Measurements from ENCODE around the gene CD96. TPM values are rescaled to one million over a fixed set of nuclear protein-coding genes. Genes with fewer than 3 reads are reported as not detected.

CD96 gene
- polyA plus RNA-seq, 1 donor from 2014 or later = not detected

- Histone ChIP-seq H3K27ac (ENCODE audit: low read length) (no peak overlapping the region), H3K4me2 (ENCODE audit: low read length) (no peak overlapping the region), H3K9me2 (ENCODE audit: insufficient read depth, low read length) (no peaks in the 10 kb centered on the region), H3F3A (ENCODE audit: insufficient read depth, low read length, poor library complexity, severe bottlenecking) (no peaks in the 10 kb centered on the region), H3K79me2 (replicated peaks; ENCODE audit: insufficient read depth, low read length) (no peaks in the 10 kb centered on the region), H3K4me3 (ENCODE audit: low read length) (no peak overlapping the region), H3K27me3 (ENCODE audit: insufficient read depth, low read depth, low read length) (no peaks in the 10 kb centered on the region), H3K9ac (ENCODE audit: low read length) (no peak overlapping the region), H4K20me1 (ENCODE audit: insufficient read depth) (no peaks in the 10 kb centered on the region), H3K36me3 (ENCODE audit: insufficient read depth, low read length) (no peaks in the 10 kb centered on the region), H2AFZ (ENCODE audit: low read depth, low read length) (no peak overlapping the region), H3K9me3 (ENCODE audit: low read length) (no peaks in the 10 kb centered on the region)
- TF ChIP-seq EZH2 (IDR thresholded peaks at IDR 0.05; ENCODE audit: borderline replicate concordance, insufficient read depth, low read length, poor library complexity, severe bottlenecking) (no peak), RAD21 (conservative IDR thresholded peaks at IDR 0.05) (no peak), POLR2AphosphoS5 (IDR thresholded peaks at IDR 0.05) (no peak), REST (IDR thresholded peaks at IDR 0.05; ENCODE audit: borderline replicate concordance) (no peak), CTCF (IDR thresholded peaks at IDR 0.05; ENCODE audit: poor library complexity, severe bottlenecking) (no peak), MXI1 (conservative IDR thresholded peaks at IDR 0.05; ENCODE audit: poor library complexity, severe bottlenecking) (no peak)
Measured at GRCh38 chr3:111577798-111578685, 36.0 kb downstream of the CD96 start.

GRCh38 chr3:111578867-111579266, 36.9 kb downstream of the CD96 start:
- Histone ChIP-seq H3F3A (ENCODE audit: insufficient read depth, low read length, poor library complexity, severe bottlenecking) (no peaks in the 10 kb centered on the region), H3K9me3 (ENCODE audit: low read length) (no peaks in the 10 kb centered on the region)

More at GRCh38 chr3:111578867-111579266, 36.9 kb downstream of the CD96 start:
- Histone ChIP-seq H2AFZ (ENCODE audit: low read depth, low read length) (no peak overlapping the region), H4K20me1 (ENCODE audit: insufficient read depth) (no peaks in the 10 kb centered on the region), H3K36me3 (ENCODE audit: insufficient read depth, low read length) (no peaks in the 10 kb centered on the region), H3K27ac (ENCODE audit: low read length) (no peak overlapping the region), H3K9ac (ENCODE audit: low read length) (no peak overlapping the region), H3K9me2 (ENCODE audit: insufficient read depth, low read length) (no peaks in the 10 kb centered on the region), H3K79me2 (replicated peaks; ENCODE audit: insufficient read depth, low read length) (no peaks in the 10 kb centered on the region), H3K4me3 (ENCODE audit: low read length) (no peak overlapping the region), H3K27me3 (ENCODE audit: insufficient read depth, low read depth, low read length) (no peaks in the 10 kb centered on the region), H3K4me2 (ENCODE audit: low read length) (no peak overlapping the region)
- no peak for TF ChIP-seq EP300 (conservative IDR thresholded peaks at IDR 0.05; ENCODE audit: poor library complexity, severe bottlenecking)
- no peak for TF ChIP-seq MXI1 (conservative IDR thresholded peaks at IDR 0.05; ENCODE audit: poor library complexity, severe bottlenecking)
- no peak for TF ChIP-seq TAF1 (IDR thresholded peaks at IDR 0.05; ENCODE audit: low read depth)
- no peak for TF ChIP-seq EZH2 (IDR thresholded peaks at IDR 0.05; ENCODE audit: borderline replicate concordance, insufficient read depth, low read length, poor library complexity, severe bottlenecking)
- no peak for TF ChIP-seq SMC3 (conservative IDR thresholded peaks at IDR 0.05; ENCODE audit: poor library complexity)
- TF ChIP-seq RAD21 (conservative IDR thresholded peaks at IDR 0.05) = no peak
- no peak for TF ChIP-seq POLR2AphosphoS5 (IDR thresholded peaks at IDR 0.05)
- TF ChIP-seq REST (IDR thresholded peaks at IDR 0.05; ENCODE audit: borderline replicate concordance) = no peak
- TF ChIP-seq CTCF (IDR thresholded peaks at IDR 0.05; ENCODE audit: poor library complexity, severe bottlenecking) = no peak
